IPS DF 6.9 (cell line): ENCODE measurements around the gene MT1E.
"Not testable (repeated sequence)": the region's sequence is repeated elsewhere in the genome, so short reads cannot be mapped to it uniquely, and the experiment has no call there.

ENCODE experiments used
- DNase-seq: peaks from one replicate; pipeline ENCODE4 v3.0.0-alpha.2; 2013; ENCODE audit warnings: low read depth, low spot score
- H3K27ac ChIP-seq: one replicate; pipeline ENCODE4 v1.5.1; 2013; ENCODE audit warnings: low read length, control low read depth
- H3K27me3 ChIP-seq: 2 replicates; pipeline ENCODE4 v1.6.1; 2013; ENCODE audit warnings: mild to moderate bottlenecking, low read length; ENCODE audit not compliant: control insufficient read depth, insufficient read depth
- H3K36me3 ChIP-seq: 2 replicates; pipeline ENCODE4 v1.6.1; 2013; ENCODE audit warnings: low read length; ENCODE audit not compliant: control insufficient read depth, insufficient read depth
- H3K4me1 ChIP-seq: 2 replicates; pipeline ENCODE4 v1.6.1; 2013; ENCODE audit warnings: low read length; ENCODE audit not compliant: control insufficient read depth, insufficient read depth
- H3K4me3 ChIP-seq: 2 replicates; pipeline ENCODE4 v1.5.1; 2013; ENCODE audit warnings: mild to moderate bottlenecking, low read length
- H3K9me3 ChIP-seq: 2 replicates; pipeline ENCODE4 v1.6.1; 2013; ENCODE audit warnings: low read length, inconsistent platforms; ENCODE audit not compliant: control insufficient read depth, insufficient read depth
- WGBS: extraction: QIAGEN DNeasy Blood & Tissue Kit; methylation state at CpG from one replicate; pipeline ENCODE4 v1.1.7; 2013; ENCODE audit warnings: mixed read lengths, missing lambda C conversion rate; ENCODE audit not compliant: insufficient read length, insufficient coverage; 5-methylcytosine and 5-hydroxymethylcytosine counted together

Gene MT1E

GRCh38 chr16:56662357-56663354 is 37.1 kb downstream of the MT1E start:
- no peaks in the 10 kb centered on the region for H3K36me3 ChIP-seq
- H3K27me3 ChIP-seq = peaks cover 96% of the 10 kb centered on the region
- peak overlapping the region; percentile 18; the same call in 1 of the 2 replicates for H3K4me3 ChIP-seq
- DNase-seq = no peak
- H3K9me3 ChIP-seq = no peaks in the 10 kb centered on the region
- no CpG with 5 or more reads among the region's 48 CpGs for WGBS
- H3K27ac ChIP-seq = no peak overlapping the region
- peaks cover 2% of the 10 kb centered on the region; the same call in 1 of the 2 replicates for H3K4me1 ChIP-seq

DNA sequence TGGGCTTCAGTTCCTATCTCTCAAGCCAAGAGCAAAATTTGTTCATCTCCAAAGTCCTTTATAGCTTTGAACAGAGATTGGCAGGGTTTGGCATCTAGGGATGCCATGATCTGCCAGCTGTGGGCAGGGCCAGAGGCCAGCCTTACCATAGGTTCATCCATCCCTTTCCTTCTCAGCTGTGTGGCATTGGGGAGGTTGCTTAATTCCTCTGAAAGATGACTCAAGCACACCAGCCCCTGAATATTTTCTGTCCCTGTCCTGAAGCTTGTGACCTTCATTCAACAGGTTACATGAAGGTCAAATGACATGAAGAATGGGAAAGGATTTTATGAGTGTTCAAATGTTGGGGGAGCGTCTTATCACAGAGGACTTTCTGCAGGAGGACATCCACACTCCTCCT is 38.9 kb downstream of the MT1E start:
- H3K27me3 ChIP-seq = peaks cover 98% of the 10 kb centered on the region
- H3K4me1 ChIP-seq = peaks cover 4% of the 10 kb centered on the region; the same call in 1 of the 2 replicates
- WGBS = no CpG with 5 or more reads among the region's 1 CpG
- H3K4me3 ChIP-seq = no peak overlapping the region
- no peak overlapping the region for H3K27ac ChIP-seq
- DNase-seq = no peak
- no peaks in the 10 kb centered on the region for H3K9me3 ChIP-seq
- no peaks in the 10 kb centered on the region for H3K36me3 ChIP-seq

- not testable (repeated sequence) for H3K4me1 ChIP-seq, H3K4me3 ChIP-seq, H3K36me3 ChIP-seq, H3K27ac ChIP-seq, DNase-seq, H3K9me3 ChIP-seq
- no CpG with 5 or more reads among the region's 8 CpGs for WGBS
- H3K27me3 ChIP-seq = peaks cover 98% of the 10 kb centered on the region
Measured at GRCh38 chr16:56665286-56666261, 40.0 kb downstream of the MT1E start.

- peaks cover 87% of the 10 kb centered on the region for H3K27me3 ChIP-seq
- H3K27ac ChIP-seq = no peak within 1 kb of the TSS
- no CpG with 5 or more reads among the region's 46 CpGs for WGBS
- peak within 1 kb of the TSS; percentile 19; the same call in 1 of the 2 replicates for H3K4me3 ChIP-seq
- H3K9me3 ChIP-seq = no peaks in the 10 kb centered on the region
- H3K36me3 ChIP-seq = no peaks in the 10 kb centered on the region
- H3K4me1 ChIP-seq = peaks cover 3% of the 10 kb centered on the region
- no peak for DNase-seq
Measured at GRCh38 chr16:56667581-56668571, 42.3 kb downstream of the MT1E start, which contains the start of gene MT1G. TSS of gene MT1G (minus strand) at chr16:56668065. CDS start at chr16:56667993, 72 bp downstream.

GRCh38 chr16:56669005-56669839 is 43.6 kb downstream of the MT1E start, which contains the start of gene MT1H:
TSS of gene MT1H (plus strand) at chr16:56669814. CDS start at chr16:56669885, 71 bp downstream.
- Histone ChIP-seq H3K9me3 (no peaks in the 10 kb centered on the region), H3K4me3 (peak within 1 kb of the TSS; percentile 5; the same call in 1 of the 2 replicates), H3K4me1 (peaks cover 2% of the 10 kb centered on the region; the same call in 1 of the 2 replicates), H3K27me3 (peaks cover 74% of the 10 kb centered on the region), H3K36me3 (no peaks in the 10 kb centered on the region), H3K27ac (no peak within 1 kb of the TSS)
- WGBS = no CpG with 5 or more reads among the region's 38 CpGs
- DNase-seq = no peak

GRCh38 chr16:56669840-56670619 is 44.4 kb downstream of the MT1E start:
- no CpG with 5 or more reads among the region's 19 CpGs for WGBS
- peaks cover 2% of the 10 kb centered on the region; the same call in 1 of the 2 replicates for H3K4me1 ChIP-seq
- H3K27me3 ChIP-seq = peaks cover 66% of the 10 kb centered on the region
- no peak for DNase-seq
- no peak overlapping the region for H3K27ac ChIP-seq
- peak overlapping the region; percentile 5; the same call in 1 of the 2 replicates for H3K4me3 ChIP-seq
- no peaks in the 10 kb centered on the region for H3K36me3 ChIP-seq
- H3K9me3 ChIP-seq = no peaks in the 10 kb centered on the region

GRCh38 chr16:56670620-56670934 is 45.0 kb downstream of the MT1E start:
- no peak overlapping the region for H3K27ac ChIP-seq
- peaks cover 2% of the 10 kb centered on the region; the same call in 1 of the 2 replicates for H3K4me1 ChIP-seq
- no peak for DNase-seq
- WGBS = no CpG with 5 or more reads among the region's 2 CpGs
- H3K36me3 ChIP-seq = no peaks in the 10 kb centered on the region
- no peaks in the 10 kb centered on the region for H3K9me3 ChIP-seq
- H3K27me3 ChIP-seq = peaks cover 61% of the 10 kb centered on the region
- no peak overlapping the region for H3K4me3 ChIP-seq

DNA sequence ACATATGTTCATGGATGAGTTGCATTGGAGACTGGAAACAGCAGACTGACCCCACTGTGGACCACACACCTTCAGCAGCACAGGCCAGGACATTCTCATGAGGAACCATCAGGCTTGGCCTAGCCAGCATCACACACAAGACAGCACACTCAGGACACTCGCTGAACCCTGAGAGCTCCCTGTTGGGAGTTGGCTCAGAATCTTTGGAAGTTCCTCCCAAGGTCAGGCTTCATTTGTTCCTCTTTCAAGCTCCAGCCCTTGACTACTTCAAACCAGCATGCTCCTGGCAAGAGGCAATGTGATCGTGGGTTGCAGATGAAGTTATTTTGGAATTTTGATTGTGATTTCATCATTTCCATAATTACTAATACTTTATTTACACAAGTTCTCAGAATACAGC is 46.1 kb downstream of the MT1E start:
- H3K36me3 ChIP-seq, H3K27ac ChIP-seq, DNase-seq, H3K4me3 ChIP-seq, H3K4me1 ChIP-seq, H3K9me3 ChIP-seq: not testable (repeated sequence)
- peaks cover 51% of the 10 kb centered on the region for H3K27me3 ChIP-seq
- WGBS = no CpG with 5 or more reads among the region's 2 CpGs
